Neural cell (in vitro differentiated cells): ENCODE data around the gene PLCH1. TPM values are rescaled to one million over a fixed set of nuclear protein-coding genes. Genes with fewer than 3 reads are reported as not detected.

ENCODE experiments used
- H2AFZ ChIP-seq: fragments of 200-600, 300-800 bp; sonication (generic), shearing (Covaris generic); 2 replicates; pipeline ENCODE4 v1.6.0; 2014; ENCODE audit warnings: low read depth, mild to moderate bottlenecking, antibody characterized with exemption, low read length, moderate library complexity
- H3F3A ChIP-seq: fragments of 200-600 bp; shearing (Covaris generic); 2 replicates; pipeline ENCODE4 v1.6.1; 2016; ENCODE audit warnings: mild to moderate bottlenecking, moderate library complexity, mixed read lengths, antibody characterized with exemption, low read length; ENCODE audit not compliant: insufficient read depth, poor library complexity, severe bottlenecking
- H3K27ac ChIP-seq: fragments of 200-600, 300-800 bp; sonication (generic), shearing (Covaris generic); 2 replicates; pipeline ENCODE4 v1.5.1; 2014; ENCODE audit warnings: mild to moderate bottlenecking, low read length, moderate library complexity
- H3K27me3 ChIP-seq: fragments of 300-800, 200-600 bp; sonication (generic), shearing (Covaris generic); 2 replicates; pipeline ENCODE4 v1.6.0; 2014; ENCODE audit warnings: mild to moderate bottlenecking, low read depth, low read length, moderate library complexity; ENCODE audit not compliant: insufficient read depth
- H3K36me3 ChIP-seq: fragments of 300-800, 200-600 bp; sonication (generic), shearing (Covaris generic); 2 replicates; pipeline ENCODE4 v1.5.1; 2014; ENCODE audit warnings: mild to moderate bottlenecking, antibody characterized with exemption, low read length, moderate library complexity; ENCODE audit not compliant: insufficient read depth
- H3K4me2 ChIP-seq: fragments of 300-800, 200-600 bp; sonication (generic), shearing (Covaris generic); 2 replicates; pipeline ENCODE4 v1.6.0; 2014; ENCODE audit warnings: mild to moderate bottlenecking, low read length
- H3K4me3 ChIP-seq: fragments of 300-800, 200-600 bp; sonication (generic), shearing (Covaris generic); 2 replicates; pipeline ENCODE4 v1.5.1; 2014; ENCODE audit warnings: mild to moderate bottlenecking, low read length, moderate library complexity
- H3K79me2 ChIP-seq: fragments of 200-600 bp; shearing (Covaris generic); replicated peaks from 2 replicates; pipeline ENCODE4 v1.6.0; 2014; ENCODE audit warnings: mild to moderate bottlenecking, low read length, moderate library complexity; ENCODE audit not compliant: insufficient read depth
- H3K9ac ChIP-seq: fragments of 300-800, 200-600 bp; sonication (generic), shearing (Covaris generic); 2 replicates; pipeline ENCODE4 v1.6.1; 2016; ENCODE audit warnings: mild to moderate bottlenecking, low read length, mixed read lengths
- H3K9me2 ChIP-seq: fragments of 200-600 bp; shearing (Covaris generic); 2 replicates; pipeline ENCODE4 v1.6.1; 2016; ENCODE audit warnings: mild to moderate bottlenecking, low read length, mixed read lengths; ENCODE audit not compliant: insufficient read depth
- H3K9me3 ChIP-seq: fragments of 200-600, 300-800 bp; sonication (generic), shearing (Covaris generic); 2 replicates; pipeline ENCODE4 v1.6.1; 2016; ENCODE audit warnings: mild to moderate bottlenecking, mixed run types, low read length, moderate library complexity, mixed read lengths
- H4K20me1 ChIP-seq: fragments of 200-600 bp; shearing (Covaris generic); 2 replicates; pipeline ENCODE4 v1.6.1; 2016; ENCODE audit warnings: mild to moderate bottlenecking, mixed run types; ENCODE audit not compliant: insufficient read depth
- CTCF ChIP-seq: fragments of 450-650 bp; IDR thresholded peaks from 2 replicates; pipeline ENCODE4 v1.5.1; 2014; ENCODE audit warnings: antibody characterized with exemption, mild to moderate bottlenecking, moderate library complexity; ENCODE audit not compliant: poor library complexity, severe bottlenecking
- EP300 ChIP-seq: fragments of 450-650 bp; conservative IDR thresholded peaks from 2 replicates; pipeline ENCODE4 v1.6.1; 2014; ENCODE audit warnings: antibody characterized with exemption, mild to moderate bottlenecking, moderate library complexity; ENCODE audit not compliant: poor library complexity, severe bottlenecking
- EZH2 ChIP-seq: fragments of 200-600, 300-800 bp; shearing (Covaris generic), sonication (generic); IDR thresholded peaks from 2 replicates; pipeline ENCODE4 v1.6.1; 2014; ENCODE audit warnings: antibody characterized with exemption, low read length, borderline replicate concordance, mild to moderate bottlenecking; ENCODE audit not compliant: insufficient read depth, poor library complexity, severe bottlenecking
- MXI1 ChIP-seq: fragments of 450-650 bp; conservative IDR thresholded peaks from 2 replicates; pipeline ENCODE4 v1.6.1; 2014; ENCODE audit warnings: antibody characterized with exemption, mild to moderate bottlenecking; ENCODE audit not compliant: poor library complexity, severe bottlenecking
- POLR2AphosphoS5 ChIP-seq: IDR thresholded peaks from 2 replicates; pipeline ENCODE4 v1.6.1; 2012
- RAD21 ChIP-seq: fragments of 450-650 bp; conservative IDR thresholded peaks from 2 replicates; pipeline ENCODE4 v1.6.1; 2014; ENCODE audit warnings: antibody characterized with exemption, mild to moderate bottlenecking, moderate library complexity
- REST ChIP-seq: IDR thresholded peaks from 2 replicates; pipeline ENCODE4 v1.6.1; 2012; ENCODE audit warnings: borderline replicate concordance
- SMC3 ChIP-seq: fragments of 450-650 bp; conservative IDR thresholded peaks from 2 replicates; pipeline ENCODE4 v1.6.1; 2014; ENCODE audit warnings: antibody characterized with exemption, mild to moderate bottlenecking, moderate library complexity; ENCODE audit not compliant: poor library complexity
- TAF1 ChIP-seq: IDR thresholded peaks from 2 replicates; pipeline ENCODE4 v1.6.1; 2012; ENCODE audit warnings: low read depth
- polyA plus RNA-seq: library from polyadenylated mRNA; depleted of rRNA; stranded (reverse); fragments of >200 nt; gene quantifications from 2 replicates; pipeline ENCODE4 v1.2.3, GENCODE V29; 2014

PLCH1 gene
- polyA plus RNA-seq, 1 donor from 2014 or later, result 13.5 TPM

- Histone ChIP-seq H3K4me2 (no peak overlapping the region), H3K27me3 (no peaks in the 10 kb centered on the region), H3K9me3 (no peaks in the 10 kb centered on the region), H3K79me2 (peaks cover 36% of the 10 kb centered on the region), H2AFZ (no peak overlapping the region), H3F3A (no peaks in the 10 kb centered on the region), H3K27ac (no peak overlapping the region), H3K9me2 (no peaks in the 10 kb centered on the region), H3K9ac (no peak overlapping the region), H4K20me1 (no peaks in the 10 kb centered on the region), H3K36me3 (no peaks in the 10 kb centered on the region), H3K4me3 (no peak overlapping the region)
- TF ChIP-seq POLR2AphosphoS5 (no peak), RAD21 (no peak), EP300 (no peak), REST (no peak), CTCF (no peak), TAF1 (no peak), SMC3 (no peak), EZH2 (no peak), MXI1 (no peak)
Measured at GRCh38 chr3:155727836-155728235, 17.0 kb downstream of the PLCH1 start.

- H3K9me2 ChIP-seq, result no peaks in the 10 kb centered on the region
- H2AFZ ChIP-seq, result no peak overlapping the region
- no peak overlapping the region for H3K4me3 ChIP-seq
- no peak overlapping the region for H3K27ac ChIP-seq
- no peak overlapping the region for H3K4me2 ChIP-seq
- H3K27me3 ChIP-seq, result no peaks in the 10 kb centered on the region
- H4K20me1 ChIP-seq, result no peaks in the 10 kb centered on the region
- H3K9ac ChIP-seq, result no peak overlapping the region
- H3K79me2 ChIP-seq, result no peaks in the 10 kb centered on the region
- TF ChIP-seq REST (no peak), EP300 (no peak), TAF1 (no peak), RAD21 (no peak), SMC3 (no peak), CTCF (no peak), MXI1 (no peak), EZH2 (no peak), POLR2AphosphoS5 (no peak)
- H3F3A ChIP-seq, result no peaks in the 10 kb centered on the region
- no peaks in the 10 kb centered on the region for H3K36me3 ChIP-seq
- H3K9me3 ChIP-seq, result peaks cover 12% of the 10 kb centered on the region
Measured at GRCh38 chr3:155714295-155714718, 30.6 kb downstream of the PLCH1 start.
